Choroid plexus epithelial cell (primary cell): ENCODE results near the gene AUTS2.

Experiments used
- DNase-seq: peaks from one replicate; pipeline ENCODE4 v3.0.0-alpha.2; 2010; ENCODE audit warnings: low read depth
- H3K4me3 ChIP-seq: 2 replicates; pipeline ENCODE4 v1.5.1; 2011; ENCODE audit warnings: low read depth, mild to moderate bottlenecking, control low read depth, low read length, moderate library complexity
- TF ChIP-seq, protein P1 (sequence below): conservative IDR thresholded peaks from 2 replicates; pipeline ENCODE4 v1.5.1; 2011; ENCODE audit warnings: low read depth, mild to moderate bottlenecking, control low read depth, inconsistent platforms, low read length, moderate library complexity

AUTS2 gene

DNA sequence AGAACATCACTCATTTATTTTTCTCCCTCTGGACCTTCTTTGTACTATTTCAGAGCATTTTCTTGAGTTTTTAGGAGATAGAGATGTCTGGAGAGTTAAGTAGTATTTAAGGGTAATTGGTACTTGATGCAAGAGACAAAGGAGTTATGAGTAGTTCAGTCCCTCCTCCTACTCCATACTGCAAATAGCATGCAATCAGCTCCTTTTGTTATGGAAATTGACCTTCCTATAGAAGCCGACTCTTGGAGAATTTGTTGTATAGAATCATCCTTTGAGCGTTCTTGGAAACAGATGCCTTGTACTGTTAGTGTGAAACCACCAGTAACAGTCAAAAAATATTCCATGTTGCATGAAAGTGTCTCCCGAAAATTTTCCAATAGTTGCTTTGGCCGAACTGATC is 1105.5 kb downstream of the AUTS2 start:
- no peak for DNase-seq
- TF ChIP-seq, protein P1, sequence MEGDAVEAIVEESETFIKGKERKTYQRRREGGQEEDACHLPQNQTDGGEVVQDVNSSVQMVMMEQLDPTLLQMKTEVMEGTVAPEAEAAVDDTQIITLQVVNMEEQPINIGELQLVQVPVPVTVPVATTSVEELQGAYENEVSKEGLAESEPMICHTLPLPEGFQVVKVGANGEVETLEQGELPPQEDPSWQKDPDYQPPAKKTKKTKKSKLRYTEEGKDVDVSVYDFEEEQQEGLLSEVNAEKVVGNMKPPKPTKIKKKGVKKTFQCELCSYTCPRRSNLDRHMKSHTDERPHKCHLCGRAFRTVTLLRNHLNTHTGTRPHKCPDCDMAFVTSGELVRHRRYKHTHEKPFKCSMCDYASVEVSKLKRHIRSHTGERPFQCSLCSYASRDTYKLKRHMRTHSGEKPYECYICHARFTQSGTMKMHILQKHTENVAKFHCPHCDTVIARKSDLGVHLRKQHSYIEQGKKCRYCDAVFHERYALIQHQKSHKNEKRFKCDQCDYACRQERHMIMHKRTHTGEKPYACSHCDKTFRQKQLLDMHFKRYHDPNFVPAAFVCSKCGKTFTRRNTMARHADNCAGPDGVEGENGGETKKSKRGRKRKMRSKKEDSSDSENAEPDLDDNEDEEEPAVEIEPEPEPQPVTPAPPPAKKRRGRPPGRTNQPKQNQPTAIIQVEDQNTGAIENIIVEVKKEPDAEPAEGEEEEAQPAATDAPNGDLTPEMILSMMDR, result no peak

DNA sequence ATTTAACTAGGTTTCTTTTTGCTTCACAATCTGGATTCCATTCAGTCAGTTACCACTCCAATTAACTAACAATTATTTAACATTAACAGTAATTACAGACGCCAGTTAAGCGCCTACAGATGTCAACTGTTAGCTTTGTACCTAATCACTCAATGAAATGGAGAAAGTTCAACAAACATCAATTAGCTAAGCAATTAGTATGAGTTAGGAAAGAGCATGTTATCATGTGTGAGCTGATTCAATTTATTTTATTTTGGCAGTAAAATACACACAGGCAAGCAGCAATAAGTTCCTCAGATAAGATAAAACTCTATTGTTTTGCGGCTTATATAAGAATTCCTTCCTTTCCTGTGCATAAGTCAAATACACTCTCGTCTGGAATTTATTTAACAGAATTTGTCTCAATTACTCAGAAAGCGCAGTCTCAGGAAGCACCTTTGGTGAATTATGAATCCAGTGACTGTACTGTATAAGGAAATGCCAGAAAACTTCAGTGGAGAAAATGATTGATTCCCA is 1106.6 kb downstream of the AUTS2 start:
- TF ChIP-seq, protein P1, result no peak
- DNase-seq, result peak; percentile 18
- no peak overlapping the region for H3K4me3 ChIP-seq

More for the DNA sequence above, 1105.5 kb downstream of the AUTS2 start:
- no peak overlapping the region for H3K4me3 ChIP-seq

DNA sequence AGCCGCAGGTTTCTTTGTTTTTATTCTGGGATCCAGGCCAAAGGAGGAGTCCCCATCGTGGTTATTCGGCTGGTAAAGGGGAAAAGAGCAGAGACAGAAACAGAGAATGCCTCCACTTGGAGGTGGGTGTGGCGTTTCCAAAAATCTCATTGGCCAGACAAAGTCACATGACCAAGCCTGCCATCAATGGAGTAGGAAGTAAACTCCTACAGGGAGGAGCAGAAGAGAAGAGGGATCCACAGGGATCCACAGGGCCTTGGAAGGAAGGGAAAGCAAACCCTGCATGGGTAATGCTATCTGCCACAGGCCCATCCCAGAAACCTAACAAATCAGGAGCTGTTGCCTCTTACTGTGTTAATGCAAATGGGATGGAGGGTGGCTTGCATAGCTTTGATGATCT is 1107.9 kb downstream of the AUTS2 start:
- TF ChIP-seq, protein P1, result no peak
- no peak overlapping the region for H3K4me3 ChIP-seq
- no peak for DNase-seq

DNA sequence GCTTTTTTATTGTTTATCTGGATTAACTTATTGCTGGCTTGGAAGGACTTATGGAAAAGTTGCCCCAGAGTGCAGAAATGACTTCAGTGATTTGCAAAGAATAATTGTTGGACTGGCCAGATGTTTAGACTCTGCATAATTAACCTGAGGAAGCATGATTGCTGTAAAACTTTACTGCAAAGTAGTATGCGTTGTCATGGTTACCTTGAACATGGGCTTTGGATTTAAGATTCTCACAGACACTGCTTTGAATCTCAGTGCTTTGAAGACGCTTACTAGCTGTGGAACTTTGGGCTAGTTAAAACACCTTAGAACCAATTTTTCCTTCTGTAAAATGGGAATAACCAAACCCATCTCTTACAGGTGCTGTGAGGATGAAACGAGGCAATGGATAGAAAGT is 1108.4 kb downstream of the AUTS2 start:
- no peak for DNase-seq
- no peak overlapping the region for H3K4me3 ChIP-seq
- TF ChIP-seq, protein P1, result no peak

DNA sequence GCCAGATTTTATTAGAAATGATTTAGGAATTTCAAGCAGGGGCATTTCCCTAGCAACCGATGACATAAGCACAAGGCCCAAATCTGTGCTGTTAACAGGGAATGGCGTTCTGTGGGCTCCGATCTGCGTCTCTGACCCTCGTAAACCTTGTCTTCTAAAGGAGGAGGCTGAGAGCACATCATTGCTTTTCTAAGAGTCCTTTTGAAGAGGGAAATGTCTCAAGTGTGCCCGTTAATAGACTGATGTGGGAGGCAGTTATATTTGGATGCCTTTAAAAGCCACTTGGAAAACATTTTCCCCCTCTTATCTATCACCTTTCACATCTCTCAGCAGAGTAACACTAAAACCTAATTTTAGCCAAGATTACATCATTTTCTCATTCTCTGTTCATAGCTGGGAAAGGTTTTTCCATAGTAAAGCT is 1109.6 kb downstream of the AUTS2 start:
- no peak overlapping the region for H3K4me3 ChIP-seq
- DNase-seq, result peak; percentile 25
- TF ChIP-seq, protein P1, result no peak

DNA sequence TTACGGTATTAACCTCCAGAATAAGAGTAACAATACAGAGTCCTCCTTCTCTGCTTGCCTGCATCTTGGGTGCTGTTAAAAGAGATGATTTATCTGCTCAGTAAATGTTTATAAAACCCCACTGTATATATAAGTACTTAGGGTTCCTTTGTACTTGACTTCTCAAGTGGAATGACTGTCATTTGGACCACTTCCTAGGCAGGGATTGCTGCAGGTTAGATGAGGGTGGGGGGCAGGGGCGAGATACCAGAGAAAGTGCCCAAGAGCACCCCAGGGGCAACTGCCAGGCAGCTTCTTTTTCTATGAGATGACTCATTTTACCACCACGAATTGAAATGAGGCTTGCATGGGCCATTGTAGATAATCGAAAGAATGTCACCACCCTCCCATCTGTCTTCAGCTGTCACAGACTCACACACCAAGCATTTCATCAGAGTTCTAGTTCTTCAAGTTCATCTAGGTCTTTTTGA is 1111.8 kb downstream of the AUTS2 start:
- no peak overlapping the region for H3K4me3 ChIP-seq
- TF ChIP-seq, protein P1, result no peak
- no peak for DNase-seq

DNA sequence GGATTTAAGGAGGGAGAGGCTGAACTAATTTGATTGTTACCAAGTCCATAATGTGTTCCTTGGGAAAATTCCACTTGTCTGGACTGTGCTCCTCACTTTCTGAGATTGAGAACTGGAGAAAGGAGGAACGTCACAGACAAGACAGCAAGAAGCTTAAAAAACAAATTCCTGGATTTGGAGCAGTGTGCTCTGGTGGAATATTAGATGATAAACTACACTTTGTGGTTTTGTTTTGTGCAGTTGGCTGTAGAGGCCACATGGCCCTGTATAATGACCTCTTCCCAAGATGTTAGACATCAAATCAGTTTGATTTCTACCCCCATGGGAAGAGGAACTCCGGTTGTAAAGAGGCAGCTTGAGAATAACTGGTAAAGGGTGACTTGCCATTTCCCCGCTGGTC is 1112.4 kb downstream of the AUTS2 start:
- no peak for DNase-seq
- TF ChIP-seq, protein P1, result no peak
- no peak overlapping the region for H3K4me3 ChIP-seq
